Keratinocyte (primary cell): Measurements from ENCODE around the gene ITPR1. TPM values are rescaled to one million over a fixed set of nuclear protein-coding genes. Genes with fewer than 3 reads are reported as not detected.

Source experiments
- DNase-seq: peaks from one replicate; pipeline ENCODE4 v3.0.0-alpha.2; 2011; ENCODE audit warnings: low read depth, missing footprints, low spot score
- FAIRE-seq: peaks from 2 replicates; lab custom pipeline; 2011; peaks lifted over from hg19 to GRCh38; lab: Jason Lieb, UNC
- H2AFZ ChIP-seq: 2 replicates; pipeline ENCODE4 v1.6.0; 2012; ENCODE audit warnings: low read length, control low read depth, inconsistent platforms; ENCODE audit not compliant: control insufficient read depth
- H3K27ac ChIP-seq: 2 replicates; pipeline ENCODE4 v1.5.1; 2011; ENCODE audit warnings: low read length; ENCODE audit not compliant: control insufficient read depth, insufficient read depth
- H3K27me3 ChIP-seq: 3 replicates; pipeline ENCODE4 v1.6.0; 2011; ENCODE audit warnings: low read length; ENCODE audit not compliant: control insufficient read depth, insufficient read depth; ENCODE audit errors: extremely low read depth
- H3K36me3 ChIP-seq, 2 experiments: 2 replicates in 1 of 2; 3 replicates in 1 of 2; pipeline ENCODE4 v1.5.1; 2011; ENCODE audit warnings: low read length in 2 of 2, mild to moderate bottlenecking in 1 of 2; ENCODE audit not compliant: control insufficient read depth in 2 of 2, insufficient read depth in 2 of 2; ENCODE audit errors: extremely low read depth in 1 of 2
- H3K4me1 ChIP-seq: 3 replicates; pipeline ENCODE4 v1.5.1; 2011; ENCODE audit warnings: low read length; ENCODE audit not compliant: control insufficient read depth, insufficient read depth; ENCODE audit errors: extremely low read depth
- H3K4me2 ChIP-seq: 3 replicates; pipeline ENCODE4 v1.6.0; 2011; ENCODE audit warnings: low read depth, low read length; ENCODE audit not compliant: control insufficient read depth, insufficient read depth; ENCODE audit errors: extremely low read depth
- H3K4me3 ChIP-seq, 3 experiments: fragments of 200-600 bp in 1 of 3; sonication (generic) in 1 of 3; 2 replicates in 2 of 3; 3 replicates in 1 of 3; pipeline ENCODE4 v1.5.1; 2011 to 2016; ENCODE audit warnings: low read length in 3 of 3, mild to moderate bottlenecking in 3 of 3, control low read depth in 2 of 3, inconsistent platforms in 1 of 3, low read depth in 1 of 3, mixed read lengths in 1 of 3, mixed run types in 1 of 3, moderate library complexity in 1 of 3; ENCODE audit not compliant: control insufficient read depth in 2 of 3, insufficient read depth in 2 of 3; ENCODE audit errors: extremely low read depth in 1 of 3
- H3K79me2 ChIP-seq: 2 replicates; pipeline ENCODE4 v1.6.0; 2012; ENCODE audit warnings: low read length; ENCODE audit not compliant: control insufficient read depth, insufficient read depth
- H3K9ac ChIP-seq: 3 replicates; pipeline ENCODE4 v1.6.0; 2011; ENCODE audit warnings: low read length; ENCODE audit not compliant: control insufficient read depth, insufficient read depth; ENCODE audit errors: extremely low read depth
- H3K9me1 ChIP-seq: 3 replicates; pipeline ENCODE4 v1.6.0; 2011; ENCODE audit warnings: low read length; ENCODE audit not compliant: control insufficient read depth, insufficient read depth; ENCODE audit errors: extremely low read depth
- H3K9me3 ChIP-seq: 2 replicates; pipeline ENCODE4 v1.5.1; 2012; ENCODE audit warnings: low read depth, low read length; ENCODE audit not compliant: control insufficient read depth
- H4K20me1 ChIP-seq: 3 replicates; pipeline ENCODE4 v1.6.0; 2011; ENCODE audit warnings: low read length; ENCODE audit not compliant: control insufficient read depth, insufficient read depth; ENCODE audit errors: extremely low read depth
- EZH2 ChIP-seq: IDR thresholded peaks from one replicate; pipeline ENCODE4 v1.6.1; 2012; ENCODE audit warnings: inconsistent platforms, mild to moderate bottlenecking, low read length, moderate library complexity
- dilution Hi-C: fragments of 300-500 bp; cut with MboI; formaldehyde crosslinking; loops from one replicate; pipeline ENCODE4 v1.7.0; 2020; ENCODE audit warnings: low sequenced_read_pairs; ENCODE audit not compliant: extremely low pct_ligation_motif_present
- polyA plus RNA-seq, 5 experiments: library from polyadenylated mRNA; depleted of rRNA in 3 of 5; stranded (reverse) in 3 of 5; stranded (forward) in 1 of 5; unstranded in 1 of 5; fragments of >200 nt; gene quantifications; 1 replicate in 1 of 5; 2 replicates in 3 of 5; 3 replicates in 1 of 5; pipeline versions ENCODE4 v1.2.1 to v1.2.3, GENCODE V29; 2011 to 2012; ENCODE audit warnings: missing spikeins in 2 of 5, low read depth in 1 of 5, low replicate concordance in 1 of 5
- TF ChIP-seq, protein P1 (sequence below), 3 experiments: IDR thresholded peaks in 1 of 3; conservative IDR thresholded peaks in 1 of 3; optimal IDR thresholded peaks in 1 of 3; 2 replicates in 2 of 3; 3 replicates in 1 of 3; pipeline versions ENCODE3 to v1.5.1; 2011; ENCODE audit warnings: low read length in 3 of 3, mild to moderate bottlenecking in 3 of 3, moderate library complexity in 2 of 3, control low read depth in 1 of 3, inconsistent platforms in 1 of 3; ENCODE audit not compliant: insufficient read depth in 2 of 3; ENCODE audit errors: extremely low read depth in 1 of 3

ITPR1 gene
- polyA plus RNA-seq, 1 donor (not counting 4 experiments of a cell fraction or from before 2014, with no cell fraction given): 3.5 TPM

DNA sequence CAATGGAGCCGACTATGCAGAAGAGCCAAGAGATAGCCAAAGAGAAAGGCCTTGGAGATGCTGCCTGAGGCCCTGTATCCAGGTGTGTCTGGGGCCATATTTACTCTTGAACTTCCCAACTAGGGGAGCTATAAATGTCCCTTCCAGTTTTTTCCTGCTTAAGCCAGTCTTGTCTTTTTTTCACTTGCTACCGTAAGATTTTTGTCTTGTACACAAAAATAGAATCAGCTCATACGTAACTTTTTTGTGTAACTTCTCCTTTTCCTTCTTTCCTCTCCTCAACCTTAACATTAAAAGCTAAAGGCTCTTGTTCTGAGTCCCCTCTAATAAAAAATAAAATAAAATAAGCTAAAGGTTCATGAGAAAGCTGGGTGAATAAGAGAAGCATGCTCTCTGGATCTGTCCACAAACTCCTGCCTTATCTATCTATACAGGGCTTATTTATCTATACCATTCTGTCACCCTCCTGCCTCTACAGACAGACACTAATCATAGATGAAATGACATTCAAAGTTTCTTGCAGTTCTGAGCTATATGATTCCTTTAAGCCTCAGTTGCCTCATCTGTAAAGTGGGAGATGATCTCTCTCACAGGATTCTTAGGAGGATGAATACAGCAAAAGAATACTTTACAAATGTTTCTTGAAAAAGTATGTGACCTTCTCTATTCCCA lies 30.6 kb upstream of the ITPR1 start:
- dilution Hi-C loops: no loop called here

DNA sequence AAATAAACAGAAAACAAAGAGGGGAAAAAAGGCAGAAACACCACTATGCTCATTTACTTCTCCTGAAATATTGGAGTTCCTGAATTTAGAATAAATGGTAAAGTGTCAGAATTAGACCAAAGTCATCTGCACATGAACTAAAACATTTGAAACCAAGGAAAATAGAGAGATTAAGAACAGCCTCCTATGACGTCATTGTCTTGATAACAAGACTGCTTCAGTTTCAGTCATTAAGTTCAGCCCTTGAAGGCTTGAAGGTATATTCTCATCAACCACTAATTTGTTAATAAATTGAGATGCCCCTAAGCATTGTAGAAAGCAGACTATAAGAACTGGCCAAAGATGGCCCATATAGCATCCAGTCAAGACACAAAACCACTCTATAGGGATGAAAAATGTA lies 28.6 kb upstream of the ITPR1 start:
- no peaks in the 10 kb centered on the region for H3K9me1 ChIP-seq
- no peaks in the 10 kb centered on the region for H4K20me1 ChIP-seq
- H3K27me3 ChIP-seq: no peaks in the 10 kb centered on the region
- H3K36me3 ChIP-seq: no peaks in the 10 kb centered on the region
- H2AFZ ChIP-seq: no peak overlapping the region
- H3K9me3 ChIP-seq: no peaks in the 10 kb centered on the region
- no peak overlapping the region for H3K4me3 ChIP-seq
- no peak overlapping the region for H3K9ac ChIP-seq
- TF ChIP-seq, protein P1, sequence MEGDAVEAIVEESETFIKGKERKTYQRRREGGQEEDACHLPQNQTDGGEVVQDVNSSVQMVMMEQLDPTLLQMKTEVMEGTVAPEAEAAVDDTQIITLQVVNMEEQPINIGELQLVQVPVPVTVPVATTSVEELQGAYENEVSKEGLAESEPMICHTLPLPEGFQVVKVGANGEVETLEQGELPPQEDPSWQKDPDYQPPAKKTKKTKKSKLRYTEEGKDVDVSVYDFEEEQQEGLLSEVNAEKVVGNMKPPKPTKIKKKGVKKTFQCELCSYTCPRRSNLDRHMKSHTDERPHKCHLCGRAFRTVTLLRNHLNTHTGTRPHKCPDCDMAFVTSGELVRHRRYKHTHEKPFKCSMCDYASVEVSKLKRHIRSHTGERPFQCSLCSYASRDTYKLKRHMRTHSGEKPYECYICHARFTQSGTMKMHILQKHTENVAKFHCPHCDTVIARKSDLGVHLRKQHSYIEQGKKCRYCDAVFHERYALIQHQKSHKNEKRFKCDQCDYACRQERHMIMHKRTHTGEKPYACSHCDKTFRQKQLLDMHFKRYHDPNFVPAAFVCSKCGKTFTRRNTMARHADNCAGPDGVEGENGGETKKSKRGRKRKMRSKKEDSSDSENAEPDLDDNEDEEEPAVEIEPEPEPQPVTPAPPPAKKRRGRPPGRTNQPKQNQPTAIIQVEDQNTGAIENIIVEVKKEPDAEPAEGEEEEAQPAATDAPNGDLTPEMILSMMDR (optimal IDR thresholded peaks at IDR 0.05 in 1 of 3, IDR thresholded peaks at IDR 0.05 in 1 of 3, conservative IDR thresholded peaks at IDR 0.05 in 1 of 3; ENCODE audit: extremely low read depth in 1 of 3, insufficient read depth in 2 of 3, low read length in 3 of 3): no peak
- TF ChIP-seq EZH2: no peak
- no peak for DNase-seq
- H3K4me2 ChIP-seq: no peak overlapping the region
- H3K79me2 ChIP-seq: no peaks in the 10 kb centered on the region
- no peak overlapping the region for H3K27ac ChIP-seq
- H3K4me1 ChIP-seq: no peaks in the 10 kb centered on the region
- dilution Hi-C loops: no loop called here
- FAIRE-seq: no peak

More for the DNA sequence above, 30.6 kb upstream of the ITPR1 start:
- Histone ChIP-seq H3K36me3 (no peaks in the 10 kb centered on the region), H3K4me3 (no peak overlapping the region), H3K27ac (no peak overlapping the region), H3K79me2 (no peaks in the 10 kb centered on the region), H3K9me1 (no peaks in the 10 kb centered on the region), H3K27me3 (no peaks in the 10 kb centered on the region), H4K20me1 (no peaks in the 10 kb centered on the region), H3K4me2 (no peak overlapping the region), H3K9ac (no peak overlapping the region), H2AFZ (no peak overlapping the region), H3K9me3 (no peaks in the 10 kb centered on the region), H3K4me1 (no peaks in the 10 kb centered on the region)
- DNase-seq (no peak), FAIRE-seq (no peak)
- TF ChIP-seq, protein P1 (optimal IDR thresholded peaks at IDR 0.05 in 1 of 3, IDR thresholded peaks at IDR 0.05 in 1 of 3, conservative IDR thresholded peaks at IDR 0.05 in 1 of 3; ENCODE audit: extremely low read depth in 1 of 3, insufficient read depth in 2 of 3, low read length in 3 of 3): no peak
- no peak for TF ChIP-seq EZH2
